Fibroblast of villous mesenchyme (primary cell): ENCODE results near the gene HERC4. TPM values are rescaled to one million over a fixed set of nuclear protein-coding genes. Genes with fewer than 3 reads are reported as not detected.
A peak's percentile ranks its signal among the peaks of the same experiment; 100 is the strongest.
"Not testable (repeated sequence)": the region's sequence is repeated elsewhere in the genome, so short reads cannot be mapped to it uniquely, and the experiment has no call there.

Source experiments
- DNase-seq: peaks from one replicate; pipeline ENCODE4 v3.0.0-alpha.2; 2010; ENCODE audit warnings: low read depth
- H3K4me3 ChIP-seq: 2 replicates; pipeline ENCODE4 v1.5.1; 2011; ENCODE audit warnings: low read depth, mild to moderate bottlenecking, low read length
- total RNA-seq: library from RNA; depleted of rRNA; stranded (reverse); fragments of >200 nt; gene quantifications from 2 replicates; pipeline ENCODE4 v1.2.3, GENCODE V29; 2012
- TF ChIP-seq, protein P1 (sequence below): IDR thresholded peaks from 2 replicates; pipeline ENCODE4 v1.5.1; 2012; ENCODE audit warnings: low read depth, mild to moderate bottlenecking, low read length; ENCODE audit not compliant: insufficient read depth

The HERC4 gene
- total RNA-seq, 1 donor = 225 TPM

DNA sequence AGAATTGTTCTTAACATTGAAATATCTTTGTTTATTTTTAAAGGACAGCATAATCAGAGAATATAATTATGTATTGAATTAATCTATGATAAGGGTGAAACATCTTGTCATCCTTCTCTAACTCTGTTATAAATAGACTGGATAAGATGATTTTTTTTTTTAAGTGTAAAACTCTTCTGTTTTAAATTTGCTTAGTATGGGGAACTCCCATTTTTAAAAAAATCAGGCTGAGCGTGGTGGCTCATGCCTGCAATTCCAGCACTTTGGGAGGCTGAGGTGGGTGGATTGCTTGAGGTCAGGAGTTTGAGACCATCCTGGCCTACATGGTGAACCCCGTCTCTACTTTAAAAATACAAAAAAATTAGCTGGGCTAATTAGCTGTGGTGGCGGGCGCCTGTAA is 9.4 kb upstream of the HERC4 start:
- no peak overlapping the region for H3K4me3 ChIP-seq
- no peak for DNase-seq
- TF ChIP-seq, protein P1, sequence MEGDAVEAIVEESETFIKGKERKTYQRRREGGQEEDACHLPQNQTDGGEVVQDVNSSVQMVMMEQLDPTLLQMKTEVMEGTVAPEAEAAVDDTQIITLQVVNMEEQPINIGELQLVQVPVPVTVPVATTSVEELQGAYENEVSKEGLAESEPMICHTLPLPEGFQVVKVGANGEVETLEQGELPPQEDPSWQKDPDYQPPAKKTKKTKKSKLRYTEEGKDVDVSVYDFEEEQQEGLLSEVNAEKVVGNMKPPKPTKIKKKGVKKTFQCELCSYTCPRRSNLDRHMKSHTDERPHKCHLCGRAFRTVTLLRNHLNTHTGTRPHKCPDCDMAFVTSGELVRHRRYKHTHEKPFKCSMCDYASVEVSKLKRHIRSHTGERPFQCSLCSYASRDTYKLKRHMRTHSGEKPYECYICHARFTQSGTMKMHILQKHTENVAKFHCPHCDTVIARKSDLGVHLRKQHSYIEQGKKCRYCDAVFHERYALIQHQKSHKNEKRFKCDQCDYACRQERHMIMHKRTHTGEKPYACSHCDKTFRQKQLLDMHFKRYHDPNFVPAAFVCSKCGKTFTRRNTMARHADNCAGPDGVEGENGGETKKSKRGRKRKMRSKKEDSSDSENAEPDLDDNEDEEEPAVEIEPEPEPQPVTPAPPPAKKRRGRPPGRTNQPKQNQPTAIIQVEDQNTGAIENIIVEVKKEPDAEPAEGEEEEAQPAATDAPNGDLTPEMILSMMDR = no peak

DNA sequence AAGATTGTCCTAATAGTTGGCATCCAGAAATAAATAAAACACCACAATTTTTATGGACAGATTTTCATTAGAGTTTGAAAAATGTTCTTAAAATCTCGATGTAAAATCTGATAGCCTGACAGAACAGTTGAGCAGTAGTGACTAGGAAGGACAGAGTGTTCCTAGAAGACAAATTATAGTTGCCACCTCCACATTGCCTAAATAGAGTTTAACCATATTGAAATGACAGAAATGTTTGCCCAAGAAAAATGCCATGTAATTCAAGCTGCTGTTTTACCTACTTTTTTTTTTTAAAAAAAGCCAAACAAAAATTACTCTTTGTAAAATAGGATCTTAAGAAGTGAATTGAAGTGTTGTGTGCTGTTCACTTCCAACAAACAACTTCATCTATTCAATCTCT is 8.9 kb upstream of the HERC4 start:
- TF ChIP-seq, protein P1 = no peak
- no peak overlapping the region for H3K4me3 ChIP-seq
- DNase-seq = no peak

DNA sequence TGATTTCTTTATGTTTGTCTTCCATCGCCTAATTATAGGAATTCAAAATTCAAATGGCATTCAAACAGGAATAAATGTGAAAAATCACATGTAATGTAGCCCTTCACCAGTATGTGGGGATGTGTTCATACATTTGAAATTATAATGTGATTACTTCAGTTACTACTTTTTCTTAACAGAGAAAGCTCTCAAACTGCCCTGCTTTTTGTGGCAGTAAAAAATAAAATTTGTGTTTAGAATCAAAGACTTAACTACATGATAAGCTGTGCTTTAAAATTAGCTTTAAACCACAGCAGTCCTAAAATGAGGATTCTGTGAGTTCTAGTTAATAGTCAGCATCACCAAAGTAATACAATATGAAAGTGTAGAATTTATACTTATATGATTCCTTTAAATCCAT is 7.8 kb upstream of the HERC4 start:
- peak; percentile 51 for DNase-seq
- TF ChIP-seq, protein P1 = peak; percentile 56
- no peak overlapping the region for H3K4me3 ChIP-seq

DNA sequence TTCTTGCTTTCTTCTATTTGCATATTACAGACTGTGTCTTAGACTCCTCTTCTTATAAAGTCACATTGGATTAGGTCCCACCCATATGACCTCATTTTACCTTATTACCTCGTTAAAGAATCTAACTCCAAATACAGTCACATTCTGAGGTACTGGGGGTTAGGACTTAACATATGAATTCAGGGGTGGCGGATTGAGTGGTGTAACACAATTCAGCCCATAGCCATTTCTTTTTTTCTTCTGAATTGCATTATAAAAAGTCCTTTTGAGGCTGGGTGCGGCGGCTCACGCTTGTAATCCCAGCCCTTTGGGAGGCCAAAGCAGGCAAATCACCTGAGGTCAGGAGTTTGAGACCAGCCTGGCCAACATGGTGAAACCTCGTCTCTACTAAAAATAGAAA is 6.8 kb upstream of the HERC4 start:
- no peak overlapping the region for H3K4me3 ChIP-seq
- DNase-seq = no peak
- TF ChIP-seq, protein P1 = no peak

DNA sequence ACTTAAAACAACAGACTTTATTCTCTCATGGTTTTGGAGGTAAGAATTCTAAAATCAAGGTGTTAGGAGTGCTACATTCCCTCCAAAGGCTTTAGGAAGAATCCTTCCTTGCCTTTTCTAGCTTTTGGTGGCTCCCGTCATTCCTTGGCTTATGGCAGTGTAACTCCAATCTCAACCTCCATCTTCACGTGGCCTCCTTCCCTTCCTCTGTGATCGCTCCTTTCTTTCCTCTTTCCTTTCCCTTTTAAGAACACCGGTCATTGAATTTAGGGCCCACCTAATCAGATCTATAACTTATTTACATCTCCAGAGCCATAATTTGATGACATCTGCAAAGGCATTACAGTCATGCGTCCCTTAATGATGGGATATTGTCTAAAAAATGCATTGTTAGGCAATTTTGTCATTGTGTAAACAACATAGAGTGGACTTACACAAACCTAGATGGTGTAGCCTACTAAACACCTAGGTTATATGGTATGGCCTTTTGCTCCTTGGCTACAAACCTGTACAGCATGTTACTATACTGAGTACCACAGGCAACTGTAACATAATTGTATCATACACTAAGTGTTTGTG is 5.9 kb upstream of the HERC4 start:
- TF ChIP-seq, protein P1 = no peak
- no peak overlapping the region for H3K4me3 ChIP-seq
- DNase-seq = no peak

DNA sequence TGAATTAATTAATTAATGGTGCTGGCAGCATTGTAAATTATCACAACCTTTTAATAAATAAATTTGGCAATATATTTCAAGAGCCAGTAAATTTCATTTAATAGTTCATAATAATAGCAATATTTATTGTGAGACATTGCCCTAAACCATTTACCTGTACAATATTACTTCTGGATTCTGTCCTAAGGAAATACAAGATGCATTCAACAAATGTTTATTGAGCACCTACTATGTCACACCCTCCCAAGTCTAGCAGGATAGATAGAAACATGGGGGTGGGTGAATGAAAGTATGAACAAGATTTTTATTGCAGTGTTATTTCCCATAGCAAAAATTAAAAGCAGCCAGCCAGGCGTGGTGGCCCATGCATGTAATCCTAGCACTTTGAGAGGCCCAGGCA is 4.4 kb upstream of the HERC4 start:
- TF ChIP-seq, protein P1 = no peak
- no peak for DNase-seq
- no peak overlapping the region for H3K4me3 ChIP-seq

DNA sequence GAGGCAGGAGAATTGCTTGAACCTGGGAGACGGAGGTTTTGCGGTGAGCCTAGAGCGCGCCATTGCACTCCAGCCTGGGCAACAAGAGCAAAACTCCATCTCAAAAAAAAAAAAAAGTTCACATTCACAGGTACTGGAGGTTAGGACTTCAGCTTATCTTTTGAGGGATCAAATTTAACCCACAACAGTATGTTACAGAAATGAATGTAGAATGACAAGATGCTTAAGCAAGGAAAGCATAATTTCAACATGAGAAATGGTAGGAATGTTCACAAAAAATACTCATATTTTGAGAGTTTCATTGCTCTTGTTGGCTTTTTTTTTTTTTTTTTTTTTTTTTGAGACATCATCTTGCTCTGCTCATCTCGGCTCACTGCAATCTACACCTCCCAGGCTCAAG is 1.9 kb upstream of the HERC4 start:
- H3K4me3 ChIP-seq = no peak overlapping the region
- no peak for DNase-seq
- TF ChIP-seq, protein P1 = no peak

DNA sequence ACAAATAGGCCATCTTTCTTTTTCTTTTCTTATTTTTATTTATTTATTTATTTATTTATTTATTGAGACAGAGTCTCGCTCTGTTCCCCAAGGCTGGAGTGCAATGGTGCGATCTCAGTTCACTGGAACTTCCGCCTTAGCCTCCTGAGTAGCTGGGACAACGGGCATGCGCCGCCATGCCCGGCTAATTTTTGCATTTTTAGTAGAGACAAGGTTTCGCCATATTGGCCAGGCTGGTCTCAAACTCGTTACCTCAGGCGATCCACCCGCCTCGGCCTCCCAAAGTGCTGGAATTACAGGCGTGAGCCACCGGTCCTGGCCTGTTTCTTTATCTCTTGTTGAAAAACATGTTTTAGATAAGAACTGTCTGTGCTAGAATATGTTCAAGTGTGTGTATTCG is 998 bp upstream of the HERC4 start:
- H3K4me3 ChIP-seq, DNase-seq: not testable (repeated sequence)
